ENCODE measurements around the gene DTX2. TPM values are rescaled to one million over a fixed set of nuclear protein-coding genes. Genes with fewer than 3 reads are reported as not detected.

DTX2 gene
- polyA plus RNA-seq, 4 donors, result 6.2 to 11.4 (median 8.4) TPM

Other genes with a start within 250 kb of the DTX2 start
- 100 to 1,000 TPM; 135 to 257 (median 157) TPM for gene HSPB1, start 159.0 kb upstream of the DTX2 start, polyA plus RNA-seq (ENCODE audit: insufficient read length in 4 of 4)
- 100 to 1,000 TPM in 3 of 4 donors, 10 to 100 TPM in 1; 99.6 to 138 (median 127) TPM for gene YWHAG, start 102.7 kb upstream of the DTX2 start, polyA plus RNA-seq (ENCODE audit: insufficient read length in 4 of 4)
- 1 to 10 TPM; 2.6 to 6.3 (median 3.8) TPM for gene SSC4D, start 52.0 kb upstream of the DTX2 start, polyA plus RNA-seq (ENCODE audit: insufficient read length in 4 of 4)
- 1 to 10 TPM in 3 of 4 donors, under 1 TPM in 1; 0.85 to 8.8 (median 2.6) TPM for gene ZP3, start 36.8 kb upstream of the DTX2 start, polyA plus RNA-seq (ENCODE audit: insufficient read length in 4 of 4)
- gene UPK3B, start 48.8 kb downstream of the DTX2 start, polyA plus RNA-seq (ENCODE audit: insufficient read length in 4 of 4), result 1 to 10 TPM; 1.3 to 4.7 (median 3.5) TPM
- 1 to 10 TPM in 3 of 4 donors, under 1 TPM in 1; 0.97 to 3.7 (median 1.8) TPM for gene SPDYE16, start 81.6 kb downstream of the DTX2 start, polyA plus RNA-seq (ENCODE audit: insufficient read length in 4 of 4)
- gene POMZP3, start 165.6 kb downstream of the DTX2 start, polyA plus RNA-seq (ENCODE audit: insufficient read length in 4 of 4), result 10 to 100 TPM; 11.0 to 20.3 (median 15.6) TPM